Jurkat, Clone E6-1 (cell line): ENCODE measurements around the gene SEMA3C. TPM values are rescaled to one million over a fixed set of nuclear protein-coding genes. Genes with fewer than 3 reads are reported as not detected.

Experiments used
- DNase-seq: peaks from one replicate; pipeline ENCODE4 v3.0.0-alpha.2; 2011; ENCODE audit warnings: low read depth, low spot score
- H3K4me3 ChIP-seq: 2 replicates; pipeline ENCODE4 v1.5.1; 2011; ENCODE audit warnings: mild to moderate bottlenecking, low read length, control low read depth, moderate library complexity
- polyA plus RNA-seq: library from polyadenylated mRNA; unstranded; fragments of >200 nt; gene quantifications from one replicate; pipeline ENCODE4 v1.2.1, GENCODE V29; 2012; ENCODE audit warnings: missing spikeins; ENCODE audit not compliant: insufficient read length, insufficient read depth

Gene SEMA3C
- polyA plus RNA-seq: not detected

GRCh38 chr7:80918909-80919721, at the start of gene SEMA3C:
Gene SEMA3C (minus strand): TSS chr7:80919051. CDS start chr7:80916781, 2,270 bp downstream.
- H3K4me3 ChIP-seq: no peak within 1 kb of the TSS
- no peak for DNase-seq

DNA sequence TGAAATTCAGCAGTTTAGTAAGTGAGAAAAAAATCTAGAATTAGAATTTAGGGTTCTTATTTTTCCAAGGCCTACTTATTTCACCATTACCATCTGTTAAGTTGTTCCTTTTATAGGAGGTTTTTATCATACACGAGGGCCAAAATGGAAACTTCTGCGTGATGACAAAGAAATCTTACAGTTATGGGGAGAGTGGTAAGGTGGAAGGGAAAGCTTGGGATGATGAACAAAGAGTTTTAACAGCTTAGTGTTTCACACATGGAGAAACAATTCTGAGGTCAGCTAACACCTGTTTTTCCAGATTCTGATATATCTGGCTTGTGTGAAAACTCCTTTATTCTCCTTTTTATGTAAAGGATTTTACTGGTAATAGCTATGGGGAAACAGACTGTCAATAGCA, 49.8 kb upstream of the SEMA3C start:
- no peak overlapping the region for H3K4me3 ChIP-seq
- DNase-seq: no peak

DNA sequence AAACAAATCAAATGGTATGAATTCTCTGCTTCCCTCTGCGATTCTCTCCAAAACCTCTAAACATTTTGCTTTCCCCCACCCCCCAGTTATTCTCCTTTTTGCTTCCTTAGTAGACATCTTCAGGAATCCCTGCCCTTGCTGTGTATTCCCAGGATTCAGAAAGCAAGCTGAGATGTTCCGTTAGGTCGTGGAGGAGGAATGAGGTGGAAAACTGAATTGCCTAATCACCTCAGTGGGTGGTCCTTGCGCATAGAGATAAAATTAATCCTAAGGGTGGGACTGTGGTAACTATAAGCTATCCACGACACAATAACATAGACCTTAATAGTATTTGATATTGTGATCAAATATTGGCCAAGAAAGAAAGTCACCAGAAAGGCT, 49.1 kb upstream of the SEMA3C start:
- DNase-seq: no peak
- H3K4me3 ChIP-seq: no peak overlapping the region

DNA sequence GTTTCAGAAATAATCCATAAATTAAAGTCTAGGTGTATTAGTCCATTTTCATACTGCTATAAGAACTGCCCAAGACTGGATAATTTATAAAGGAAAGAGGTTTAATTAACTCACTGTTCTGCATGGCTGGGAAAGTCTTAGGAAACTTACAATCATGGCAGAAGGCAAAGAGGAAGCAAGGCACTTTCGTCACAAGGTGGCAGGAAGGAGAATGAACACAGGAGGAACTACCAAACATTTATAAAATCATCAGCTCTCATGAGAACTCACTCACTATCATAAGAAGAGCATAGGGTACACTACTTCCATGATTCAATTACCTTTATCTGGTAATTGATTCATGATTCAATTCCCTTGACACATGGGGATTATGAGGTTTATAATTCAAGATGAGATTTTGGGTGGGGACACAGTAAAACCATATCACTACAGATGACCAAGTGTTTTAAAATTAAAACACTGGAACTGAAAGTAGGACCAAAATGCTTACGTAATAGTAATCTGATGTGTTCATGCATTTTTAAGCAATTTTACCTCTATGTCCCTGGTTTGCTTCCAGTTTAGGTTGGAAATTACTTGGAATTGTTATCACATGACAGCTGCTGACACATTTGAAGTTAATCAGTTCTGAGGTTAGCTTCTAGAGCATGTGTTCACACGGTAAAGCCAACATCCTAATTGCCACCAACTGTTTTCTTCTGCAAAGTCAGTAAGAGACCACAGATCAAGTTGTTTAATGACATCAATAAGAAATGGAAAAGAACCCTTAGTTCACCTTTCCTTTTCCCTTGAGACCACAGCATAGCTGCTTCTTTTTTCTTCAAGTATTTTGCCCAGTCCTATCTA, 48.4 kb upstream of the SEMA3C start:
- DNase-seq: no peak
- no peak overlapping the region for H3K4me3 ChIP-seq

DNA sequence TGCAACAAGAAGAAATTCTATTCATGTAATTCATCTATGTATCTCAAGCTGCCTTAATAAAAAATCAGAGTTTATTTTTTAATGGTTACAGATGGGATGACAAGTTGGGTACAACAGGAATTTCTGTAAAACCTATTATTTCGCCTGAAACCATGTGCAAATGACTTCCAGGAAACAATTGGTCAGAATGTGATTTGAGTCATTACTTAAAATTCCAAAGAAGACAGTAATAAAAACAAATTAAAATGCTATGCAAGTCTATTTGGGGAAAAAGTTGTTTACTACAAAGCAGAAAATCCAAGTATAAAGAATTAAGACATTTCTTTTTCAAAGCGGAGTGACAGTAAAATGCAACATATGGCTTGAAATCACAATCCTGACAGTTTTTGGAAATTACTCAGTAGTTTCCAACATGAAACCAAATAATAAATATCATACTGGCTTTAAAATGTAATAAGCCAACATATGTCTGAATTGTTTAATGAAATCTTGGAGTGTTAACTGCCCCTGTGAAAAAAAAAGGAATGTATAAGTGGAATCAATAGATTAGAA, 41.5 kb upstream of the SEMA3C start:
- no peak for DNase-seq

GRCh38 chr7:80957226-80957777, 38.5 kb upstream of the SEMA3C start:
- no peak for DNase-seq
- no peak overlapping the region for H3K4me3 ChIP-seq

More for the DNA sequence above, 41.5 kb upstream of the SEMA3C start:
- H3K4me3 ChIP-seq: no peak overlapping the region

GRCh38 chr7:80954191-80954590, 35.3 kb upstream of the SEMA3C start:
- H3K4me3 ChIP-seq: no peak overlapping the region
- no peak for DNase-seq

DNA sequence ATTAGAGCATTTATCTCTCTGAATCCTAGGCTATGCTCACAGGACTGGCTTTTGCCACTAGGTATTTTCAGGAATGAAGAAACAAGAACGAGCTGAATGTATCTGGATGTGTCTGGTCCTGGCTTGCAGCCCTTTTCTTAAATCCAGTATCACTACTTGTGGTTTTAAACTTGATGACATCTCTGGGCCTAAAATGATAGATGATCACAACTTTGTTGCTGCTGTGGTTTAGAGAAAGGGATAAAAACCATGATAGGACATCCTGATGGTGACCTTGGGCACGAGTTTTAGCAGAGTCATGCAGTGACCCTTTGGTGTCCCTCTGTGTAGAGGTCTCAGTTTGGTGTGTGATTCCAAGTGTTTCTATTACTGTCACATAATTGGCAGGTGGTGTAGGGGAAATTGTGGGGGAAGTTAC, 31.7 kb upstream of the SEMA3C start:
- no peak for DNase-seq
- no peak overlapping the region for H3K4me3 ChIP-seq

- no peak overlapping the region for H3K4me3 ChIP-seq
- DNase-seq: no peak
Measured at GRCh38 chr7:80949449-80949848, 30.6 kb upstream of the SEMA3C start.

DNA sequence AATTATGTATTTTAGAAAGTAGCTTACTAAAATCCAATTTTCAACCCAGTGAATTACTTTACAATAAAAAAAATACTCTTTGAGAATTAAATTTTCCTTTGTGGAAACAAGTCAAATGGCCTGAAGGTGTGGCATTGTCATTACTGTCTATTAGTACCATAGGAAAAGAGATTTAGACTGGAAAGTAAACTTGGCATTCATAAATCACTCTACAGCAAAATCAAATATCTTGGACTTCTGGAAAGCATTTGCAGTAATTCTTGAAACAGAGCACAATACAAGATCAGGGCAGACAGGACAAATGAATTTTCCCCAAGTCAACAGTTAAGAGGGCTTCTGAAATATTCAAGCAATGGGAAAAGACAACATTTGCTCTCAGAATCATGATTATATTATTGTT, 28.0 kb upstream of the SEMA3C start:
- no peak for DNase-seq

DNA sequence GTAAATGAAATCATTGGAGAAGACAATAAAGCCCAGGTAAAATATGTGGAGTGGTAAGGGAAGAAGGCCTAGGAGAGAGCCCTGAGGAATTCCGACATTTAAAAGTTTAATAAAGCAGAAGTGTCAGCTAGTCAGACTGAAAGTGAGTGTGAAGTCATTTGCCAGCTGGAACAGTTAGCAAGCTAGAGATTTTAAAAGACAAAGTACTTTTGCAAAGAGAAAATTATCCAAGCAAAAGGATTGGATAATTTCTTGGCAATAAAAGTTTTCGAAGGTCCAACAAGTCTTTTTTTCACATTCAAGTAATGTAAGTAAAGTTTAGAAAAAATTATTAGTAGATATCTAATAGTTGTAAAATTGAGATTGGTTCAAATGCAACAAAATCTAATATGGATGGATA, 27.1 kb upstream of the SEMA3C start:
- DNase-seq: no peak
- no peak overlapping the region for H3K4me3 ChIP-seq

More for the DNA sequence above, 28.0 kb upstream of the SEMA3C start:
- H3K4me3 ChIP-seq: no peak overlapping the region

DNA sequence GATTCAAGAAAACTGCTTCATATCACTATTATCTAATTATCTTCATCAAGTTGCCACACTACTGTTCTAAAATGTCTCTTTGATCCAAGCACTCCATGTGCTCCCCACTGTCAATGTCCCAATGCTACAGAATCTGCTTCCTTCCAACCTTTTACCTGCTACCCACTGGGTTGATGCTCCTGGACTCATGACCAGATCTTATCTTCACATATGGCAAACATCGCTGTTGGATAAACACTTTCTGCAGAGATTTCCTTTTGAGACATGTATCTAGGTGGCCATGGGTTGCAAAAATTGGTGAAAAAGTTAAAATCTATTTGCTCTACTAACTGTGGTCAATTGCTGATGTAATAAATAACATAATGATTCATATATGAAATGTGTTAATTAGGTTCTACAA, 24.5 kb upstream of the SEMA3C start:
- H3K4me3 ChIP-seq: no peak overlapping the region
- DNase-seq: no peak

- no peak for DNase-seq
- no peak overlapping the region for H3K4me3 ChIP-seq
Measured at GRCh38 chr7:80942261-80943041, 23.6 kb upstream of the SEMA3C start.

DNA sequence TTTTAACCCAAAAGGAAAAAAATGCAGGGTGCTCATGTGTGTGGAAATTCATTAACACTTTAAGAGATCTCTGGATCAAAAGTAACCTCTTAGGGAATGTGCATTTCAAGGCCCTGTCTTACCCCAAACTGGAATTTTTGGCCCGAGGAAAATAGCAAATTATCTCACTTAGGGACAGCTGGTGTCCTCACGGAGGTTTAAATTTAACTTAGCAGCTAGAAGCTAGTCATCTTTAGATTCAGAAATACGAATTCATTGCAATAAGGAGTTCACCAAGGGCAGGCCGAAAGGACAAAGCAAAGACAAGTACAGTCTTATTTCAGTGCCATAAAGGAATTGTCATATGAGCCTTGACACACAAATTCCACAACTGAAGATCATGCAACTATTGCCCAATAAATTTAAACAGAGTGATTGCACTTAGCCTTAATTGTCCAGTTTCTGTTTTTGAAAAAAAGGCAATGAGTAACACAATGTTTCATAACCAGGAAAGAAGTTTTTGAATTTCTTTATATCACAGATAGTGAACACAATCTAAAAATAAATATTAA, 22.4 kb upstream of the SEMA3C start:
- no peak for DNase-seq
- H3K4me3 ChIP-seq: no peak overlapping the region

DNA sequence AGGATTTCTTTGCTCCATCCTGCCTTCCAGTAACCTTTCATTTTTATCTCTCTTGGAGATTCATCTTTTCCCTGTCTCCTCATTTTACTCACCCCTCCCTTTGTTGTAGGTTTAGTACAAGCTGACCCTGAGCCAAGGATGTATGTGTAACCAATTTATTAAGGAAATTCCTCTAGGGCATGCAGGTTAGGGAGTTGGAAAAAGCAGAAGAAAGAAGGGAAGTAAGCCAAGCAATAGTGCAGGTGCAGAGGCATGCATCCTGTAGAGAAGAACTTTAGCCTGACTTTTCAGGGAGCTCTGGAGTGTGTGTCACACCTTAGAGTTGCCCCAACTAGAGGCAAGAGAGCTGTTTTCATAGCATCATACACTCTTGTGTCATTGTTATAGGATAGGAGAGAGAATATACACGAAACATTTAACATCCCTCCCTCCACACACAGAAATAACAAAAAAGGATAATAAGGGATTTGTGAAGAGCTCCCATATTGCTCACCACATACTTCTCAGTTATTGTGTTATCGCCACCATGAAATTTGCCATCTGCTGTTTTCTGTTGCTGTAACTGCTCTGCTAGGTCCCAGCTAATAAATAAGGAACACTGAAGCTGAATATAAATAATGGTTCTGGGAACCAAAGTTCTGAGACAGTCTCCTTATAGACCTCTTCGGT, 21.8 kb upstream of the SEMA3C start:
- DNase-seq: no peak
- no peak overlapping the region for H3K4me3 ChIP-seq

- no peak overlapping the region for H3K4me3 ChIP-seq
- no peak for DNase-seq
Measured at GRCh38 chr7:80937336-80937735, 18.5 kb upstream of the SEMA3C start.

DNA sequence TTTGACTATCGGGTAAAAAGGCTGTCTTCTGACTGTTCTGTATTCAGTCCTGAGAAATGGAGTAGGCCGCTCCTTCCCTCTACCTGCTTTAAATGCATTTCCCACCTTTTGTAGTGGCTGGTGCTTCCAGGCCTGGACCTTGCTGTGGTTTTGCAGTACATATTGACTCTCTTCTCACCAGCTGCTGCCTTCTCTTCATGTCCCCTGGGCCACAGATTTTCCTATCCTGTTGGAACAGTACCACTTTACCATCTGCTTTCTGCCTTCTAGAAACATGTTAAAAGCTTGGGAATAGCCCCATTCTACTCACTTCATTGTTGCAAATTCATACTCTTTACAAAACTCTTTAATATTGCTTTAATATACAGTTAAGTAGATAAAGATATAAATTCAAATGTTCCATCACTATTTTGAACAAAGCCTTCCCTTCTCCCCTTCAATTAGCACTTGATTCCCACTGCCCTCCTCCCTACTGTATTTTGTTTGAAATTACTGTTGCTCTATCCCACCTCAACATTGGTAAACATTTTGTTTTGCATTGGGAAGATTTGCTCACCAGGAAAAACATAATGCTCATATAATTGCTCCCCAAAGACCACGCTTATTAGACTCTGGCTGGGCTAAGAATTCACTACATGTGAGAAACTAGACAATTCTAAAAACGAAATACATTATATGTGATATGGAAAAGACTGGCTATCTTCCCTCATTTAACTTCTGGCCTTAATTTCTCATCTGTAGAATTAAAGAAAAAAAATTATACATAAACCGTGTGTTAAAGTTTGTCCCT, 17.3 kb upstream of the SEMA3C start:
- H3K4me3 ChIP-seq: no peak overlapping the region
- DNase-seq: no peak
